Activated CD8-positive, alpha-beta T cell treated with anti-CD3 and anti-CD28 coated beads for 36 hours (primary cell): ENCODE data around the gene MYPOP. TPM values are rescaled to one million over a fixed set of nuclear protein-coding genes. Genes with fewer than 3 reads are reported as not detected.

Source experiments
- ATAC-seq: fragments of 200-7000 bp; cut with Tn5 transposase; one replicate; pipeline ENCODE4 v1.10.0; 2021; ENCODE audit warnings: mild to moderate bottlenecking, moderate library complexity
- CTCF ChIA-PET: fragments of 350-600 bp; sonication (Branson Sonifier 250); formaldehyde crosslinking; loops from one replicate; lab custom pipeline; 2021; ENCODE audit warnings: antibody characterized with exemption; lab: Charles Lee
- POLR2A ChIA-PET: fragments of 350-600 bp; sonication (Branson Sonifier 250); formaldehyde crosslinking; loops from one replicate; lab custom pipeline; 2021; ENCODE audit warnings: antibody characterized with exemption; lab: Charles Lee
- DNase-seq: peaks from one replicate; pipeline ENCODE4 v3.0.0-alpha.2; 2020
- H3K27ac Mint-ChIP-seq: one replicate; pipeline ENCODE4 v1.8.0; 2021; ENCODE audit warnings: mild to moderate bottlenecking, mixed read lengths
- H3K27me3 Mint-ChIP-seq: one replicate; pipeline ENCODE4 v1.8.0; 2021; ENCODE audit warnings: mixed read lengths
- H3K36me3 Mint-ChIP-seq: one replicate; pipeline ENCODE4 v1.8.0; 2021; ENCODE audit warnings: low read depth, mixed read lengths
- H3K4me1 Mint-ChIP-seq: one replicate; pipeline ENCODE4 v1.8.0; 2021; ENCODE audit warnings: low read depth, mixed read lengths
- H3K4me3 Mint-ChIP-seq: one replicate; pipeline ENCODE4 v1.8.0; 2021; ENCODE audit warnings: mild to moderate bottlenecking, moderate library complexity, mixed read lengths
- H3K9me3 Mint-ChIP-seq: one replicate; pipeline ENCODE4 v1.8.0; 2021; ENCODE audit warnings: mixed read lengths
- intact Hi-C: fragments of 100-400 bp; cut with micrococcal nuclease; formaldehyde crosslinking; loops from one replicate; pipeline ENCODE4 v1.10.0; 2022
- total RNA-seq, 2 experiments: library from RNA; stranded (reverse); gene quantifications; one replicate each; pipeline ENCODE4 v1.2.3, GENCODE V29; 2021
- TF ChIP-seq, protein P1 (sequence below): fragments of 200-600 bp; IDR thresholded peaks from one replicate; pipeline ENCODE4 v1.8.0; 2022; ENCODE audit warnings: antibody characterized with exemption, mild to moderate bottlenecking

MYPOP gene
- total RNA-seq, 2 experiments from 2014 or later: 4.1 to 5.0 TPM

DNA sequence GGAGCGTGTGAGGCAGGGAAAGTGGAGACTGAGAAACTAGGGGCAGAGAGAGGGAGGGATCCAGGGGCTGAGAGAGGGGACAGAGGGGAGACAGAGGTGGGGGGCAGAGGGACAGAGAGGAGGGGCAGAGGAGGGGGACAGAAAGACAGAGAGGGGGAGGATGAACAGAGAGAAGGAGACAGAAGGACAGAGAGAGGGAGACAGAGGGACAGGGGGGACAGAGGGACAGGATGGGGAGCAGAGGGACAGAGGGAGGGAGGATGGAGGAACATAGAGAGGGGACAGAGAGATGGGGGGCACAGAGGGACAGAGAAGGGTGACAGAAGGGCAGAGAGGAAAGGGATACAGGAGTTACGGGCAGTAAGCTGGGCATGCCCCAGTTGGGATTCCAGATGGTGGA, 26.8 kb upstream of the MYPOP start:
- ATAC-seq: no peak
- Mint-ChIP-seq H3K4me1 (peaks cover 7% of the 10 kb centered on the region), H3K36me3 (no peaks in the 10 kb centered on the region), H3K4me3 (no peak overlapping the region), H3K9me3 (no peaks in the 10 kb centered on the region), H3K27ac (no peak overlapping the region), H3K27me3 (peaks cover 7% of the 10 kb centered on the region)
- ChIA-PET CTCF (no interaction called here), POLR2A (interaction anchor here (0.7 kb wide), 1 partner anchor 25 kb away, joined by 4 read pairs; no protein-coding TSS in a partner anchor)
- DNase-seq: no peak
- intact Hi-C loops: no loop called here
- TF ChIP-seq, protein P1, sequence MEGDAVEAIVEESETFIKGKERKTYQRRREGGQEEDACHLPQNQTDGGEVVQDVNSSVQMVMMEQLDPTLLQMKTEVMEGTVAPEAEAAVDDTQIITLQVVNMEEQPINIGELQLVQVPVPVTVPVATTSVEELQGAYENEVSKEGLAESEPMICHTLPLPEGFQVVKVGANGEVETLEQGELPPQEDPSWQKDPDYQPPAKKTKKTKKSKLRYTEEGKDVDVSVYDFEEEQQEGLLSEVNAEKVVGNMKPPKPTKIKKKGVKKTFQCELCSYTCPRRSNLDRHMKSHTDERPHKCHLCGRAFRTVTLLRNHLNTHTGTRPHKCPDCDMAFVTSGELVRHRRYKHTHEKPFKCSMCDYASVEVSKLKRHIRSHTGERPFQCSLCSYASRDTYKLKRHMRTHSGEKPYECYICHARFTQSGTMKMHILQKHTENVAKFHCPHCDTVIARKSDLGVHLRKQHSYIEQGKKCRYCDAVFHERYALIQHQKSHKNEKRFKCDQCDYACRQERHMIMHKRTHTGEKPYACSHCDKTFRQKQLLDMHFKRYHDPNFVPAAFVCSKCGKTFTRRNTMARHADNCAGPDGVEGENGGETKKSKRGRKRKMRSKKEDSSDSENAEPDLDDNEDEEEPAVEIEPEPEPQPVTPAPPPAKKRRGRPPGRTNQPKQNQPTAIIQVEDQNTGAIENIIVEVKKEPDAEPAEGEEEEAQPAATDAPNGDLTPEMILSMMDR: no peak

DNA sequence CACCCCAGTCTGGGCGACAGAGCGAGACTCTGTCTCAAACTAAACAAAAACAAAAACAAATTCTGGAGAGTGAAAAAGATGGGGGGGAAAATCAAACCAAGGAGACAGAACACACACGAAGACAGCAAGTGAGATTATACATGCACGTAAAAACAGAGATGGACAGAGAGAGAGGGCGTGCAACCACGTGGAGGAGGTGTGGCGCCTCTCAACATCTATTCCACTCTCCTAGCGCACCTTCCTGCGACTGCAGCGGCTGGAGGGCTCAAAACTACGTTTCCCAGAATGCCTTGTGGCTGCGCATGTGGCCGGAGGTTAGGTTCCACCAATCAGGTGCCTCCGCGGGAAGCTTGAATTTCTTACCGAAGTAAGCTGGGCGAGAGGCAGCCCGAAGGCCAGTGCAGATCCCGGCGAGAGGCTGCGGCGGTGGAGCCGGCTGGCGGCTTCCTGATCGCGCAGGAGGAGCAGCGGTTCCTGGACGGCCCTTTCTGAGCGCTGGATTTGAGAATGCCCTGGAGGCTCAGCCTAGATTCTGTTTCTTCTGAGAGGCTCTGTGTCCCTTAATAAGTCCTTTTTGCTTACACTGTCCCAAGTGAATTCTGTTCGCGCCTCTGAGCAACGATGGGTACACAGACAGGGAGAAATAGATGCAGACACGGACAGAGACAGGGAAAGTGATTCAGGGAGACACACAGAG, 25.3 kb upstream of the MYPOP start:
- Mint-ChIP-seq H3K4me1 (peaks cover 7% of the 10 kb centered on the region), H3K27me3 (peaks cover 6% of the 10 kb centered on the region), H3K36me3 (no peaks in the 10 kb centered on the region), H3K4me3 (peak overlapping the region; percentile 73), H3K9me3 (no peaks in the 10 kb centered on the region), H3K27ac (peak overlapping the region; percentile 45)
- TF ChIP-seq, protein P1: no peak
- ChIA-PET CTCF (interaction anchor here (1.0 to 2.1 kb wide), 2 partner anchors 25 to 89 kb away, joined by 3 to 7 read pairs; partner anchors contain the start of gene MYPOP), POLR2A (interaction anchor here (1.0 kb wide), 1 partner anchor 12 kb away, joined by 3 read pairs; no protein-coding TSS in a partner anchor)
- ATAC-seq (peak; percentile 100), DNase-seq (peak; percentile 97)
- intact Hi-C loops: no loop called here

DNA sequence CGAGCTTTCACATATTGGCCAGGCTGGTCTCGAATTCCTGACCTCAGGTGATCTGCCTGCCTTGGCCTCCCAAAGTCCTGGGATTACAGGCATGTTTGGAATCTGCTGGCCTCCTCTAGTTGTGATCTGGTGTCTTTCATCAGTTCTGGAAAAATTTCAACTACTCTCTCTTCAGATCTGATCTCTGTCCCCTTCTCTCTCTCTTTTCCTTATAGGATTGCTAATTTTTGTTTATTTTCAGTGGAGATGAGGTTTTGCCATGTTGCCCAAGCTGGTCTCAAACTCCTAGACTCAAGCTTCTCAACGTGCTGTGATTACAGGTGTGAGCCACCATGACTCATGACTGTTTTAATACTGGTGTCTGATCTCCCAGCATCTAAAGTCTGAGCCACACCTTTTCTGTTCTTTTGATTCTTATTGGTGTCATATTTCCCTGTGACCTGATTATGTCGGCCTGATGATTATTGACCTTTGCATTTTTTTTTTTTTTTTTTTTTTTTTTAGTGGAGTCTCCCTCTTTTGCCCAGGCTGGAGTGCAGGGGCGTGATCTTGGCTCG, 22.6 kb upstream of the MYPOP start:
- TF ChIP-seq, protein P1: no peak
- Mint-ChIP-seq H3K27ac (no peak overlapping the region), H3K4me3 (no peak overlapping the region), H3K36me3 (no peaks in the 10 kb centered on the region), H3K27me3 (peaks cover 3% of the 10 kb centered on the region), H3K4me1 (peaks cover 14% of the 10 kb centered on the region), H3K9me3 (no peaks in the 10 kb centered on the region)
- ATAC-seq (no peak), DNase-seq (no peak)
- POLR2A ChIA-PET: no interaction called here
- intact Hi-C loops: no loop called here
- CTCF ChIA-PET: interaction anchor here (0.8 kb wide), 1 partner anchor 156 kb away, joined by 3 read pairs; the partner anchor contains the start of gene SIX5

DNA sequence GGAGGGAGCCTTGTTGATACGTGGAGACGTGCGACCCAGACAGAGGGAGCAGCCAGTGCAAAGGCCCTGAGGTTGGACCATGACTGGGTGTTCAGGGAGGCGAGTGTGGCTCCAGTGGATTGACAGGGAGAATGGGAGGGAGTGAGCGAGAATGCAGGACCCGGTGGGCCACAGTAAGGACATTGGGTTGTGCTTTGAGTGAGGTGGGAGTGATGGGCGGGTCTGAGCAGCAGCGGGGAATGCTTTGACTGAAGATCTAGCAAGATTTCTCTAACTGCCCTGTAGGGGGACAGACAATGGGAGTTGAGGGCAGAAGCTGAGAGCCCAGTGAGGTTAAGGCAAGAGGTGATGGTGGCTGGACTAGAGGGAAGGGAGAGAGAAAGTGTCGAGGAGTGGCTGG, 19.9 kb upstream of the MYPOP start:
- POLR2A ChIA-PET: no interaction called here
- no peaks in the 10 kb centered on the region for H3K9me3 Mint-ChIP-seq
- ATAC-seq (peak; percentile 31), DNase-seq (peak; percentile 27)
- TF ChIP-seq, protein P1: no peak
- peaks cover 12% of the 10 kb centered on the region for H3K4me1 Mint-ChIP-seq
- no peak overlapping the region for H3K4me3 Mint-ChIP-seq
- CTCF ChIA-PET: no interaction called here
- no peak overlapping the region for H3K27ac Mint-ChIP-seq
- intact Hi-C loops: no loop called here
- H3K27me3 Mint-ChIP-seq: peaks cover 3% of the 10 kb centered on the region
- no peaks in the 10 kb centered on the region for H3K36me3 Mint-ChIP-seq

DNA sequence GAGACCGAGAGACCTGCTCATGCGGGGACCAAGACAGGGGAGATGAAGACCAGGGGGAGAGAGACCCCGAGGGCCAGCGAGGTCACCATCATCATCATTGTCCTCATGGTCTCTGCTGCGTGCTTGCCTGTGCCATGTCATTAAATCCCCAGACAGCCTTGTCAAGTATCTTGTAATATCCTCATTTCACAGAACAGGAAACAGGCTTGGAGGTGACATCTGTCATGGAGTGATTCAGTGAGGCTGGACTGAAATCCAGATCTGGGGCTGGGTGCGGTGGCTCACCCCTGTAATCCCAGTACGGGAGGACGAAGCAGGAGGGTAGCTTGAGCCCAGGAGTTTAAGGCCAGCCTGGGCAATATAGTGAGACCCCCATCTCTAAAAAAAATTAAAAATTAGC, 18.0 kb upstream of the MYPOP start:
- intact Hi-C loops: no loop called here
- POLR2A ChIA-PET: interaction anchor here (1.6 kb wide), 1 partner anchor 18 kb away, joined by 7 read pairs; the partner anchor contains the start of gene MYPOP
- Mint-ChIP-seq H3K27ac (no peak overlapping the region), H3K4me1 (peaks cover 12% of the 10 kb centered on the region), H3K9me3 (no peaks in the 10 kb centered on the region), H3K27me3 (peaks cover 7% of the 10 kb centered on the region), H3K4me3 (no peak overlapping the region), H3K36me3 (no peaks in the 10 kb centered on the region)
- TF ChIP-seq, protein P1: no peak
- ATAC-seq (peak; percentile 50), DNase-seq (peak; percentile 32)
- CTCF ChIA-PET: no interaction called here
